Fibroblast of mammary gland (primary cell): ENCODE data around the gene CD5L.

Source experiments
- DNase-seq: peaks from one replicate; pipeline ENCODE4 v3.0.0-alpha.2; 2010; ENCODE audit warnings: low read depth
- H3K4me3 ChIP-seq: 2 replicates; pipeline ENCODE4 v1.5.1; 2011; ENCODE audit warnings: low read depth, mild to moderate bottlenecking, low read length, moderate library complexity; ENCODE audit not compliant: control insufficient read depth
- CTCF ChIP-seq: conservative IDR thresholded peaks from 2 replicates; pipeline ENCODE4 v1.5.1; 2011; ENCODE audit warnings: low read depth, low read length, inconsistent platforms; ENCODE audit not compliant: control insufficient read depth, insufficient read depth

Gene CD5L

DNA sequence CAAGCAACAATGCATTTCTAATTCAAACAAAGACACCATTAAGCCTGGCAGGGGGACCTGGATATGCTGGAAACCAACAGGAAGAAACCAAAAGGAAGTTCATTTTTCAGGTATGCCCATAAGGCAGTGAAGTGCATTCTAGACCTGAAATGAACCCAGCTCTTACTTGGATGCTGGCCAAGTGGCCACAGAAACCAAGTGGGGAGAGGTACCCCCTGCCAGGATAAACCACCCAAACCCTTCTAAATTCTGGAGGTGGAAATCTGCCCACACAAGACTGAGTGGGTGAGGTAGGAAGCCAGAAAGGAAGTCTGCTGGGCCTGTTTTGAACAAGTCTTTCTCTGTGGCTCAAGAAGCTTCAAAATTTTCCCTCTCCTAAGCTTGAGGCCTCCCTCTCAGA, 2.6 kb downstream of the CD5L start:
- DNase-seq, result no peak
- TF ChIP-seq CTCF, result no peak
- no peak overlapping the region for H3K4me3 ChIP-seq

- no peak for DNase-seq
- no peak overlapping the region for H3K4me3 ChIP-seq
- no peak for TF ChIP-seq CTCF
Observed at GRCh38 chr1:157834430-157834829, 7.2 kb downstream of the CD5L start.

GRCh38 chr1:157833145-157833544, 8.5 kb downstream of the CD5L start:
- no peak for DNase-seq
- H3K4me3 ChIP-seq, result no peak overlapping the region
- no peak for TF ChIP-seq CTCF

GRCh38 chr1:157831968-157832626, 9.5 kb downstream of the CD5L start:
- H3K4me3 ChIP-seq, result no peak overlapping the region
- DNase-seq, result no peak
- TF ChIP-seq CTCF, result no peak

- DNase-seq, result no peak
- H3K4me3 ChIP-seq, result no peak overlapping the region
Observed at GRCh38 chr1:157830887-157831286, 10.7 kb downstream of the CD5L start.

DNA sequence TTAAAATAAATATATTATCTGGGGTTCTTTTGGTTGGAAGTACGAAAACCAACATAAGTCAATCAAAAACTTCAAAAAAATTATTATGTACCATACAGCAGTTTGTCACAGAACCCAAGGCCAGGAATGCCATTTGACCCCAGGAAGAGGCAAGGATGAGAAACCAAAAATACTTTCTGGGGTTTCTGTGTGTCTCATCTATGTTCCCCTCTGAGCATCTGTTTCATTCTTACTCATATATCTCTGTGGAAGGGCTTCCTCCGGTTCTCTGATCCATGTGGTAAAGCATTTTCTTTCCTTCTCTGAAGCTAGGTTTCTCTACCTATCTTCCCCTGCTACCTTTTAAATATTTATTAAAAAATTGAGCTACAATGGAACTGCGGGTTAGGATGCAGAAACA, 11.9 kb downstream of the CD5L start:
- no peak for DNase-seq
- TF ChIP-seq CTCF, result no peak
- no peak overlapping the region for H3K4me3 ChIP-seq

More at GRCh38 chr1:157830887-157831286, 10.7 kb downstream of the CD5L start:
- no peak for TF ChIP-seq CTCF

GRCh38 chr1:157829210-157829609, 12.4 kb downstream of the CD5L start:
- no peak for DNase-seq
- no peak for TF ChIP-seq CTCF
- no peak overlapping the region for H3K4me3 ChIP-seq
